ENCODE measurements around the gene ESYT2.
"Not testable (repeated sequence)": the region's sequence is repeated elsewhere in the genome, so short reads cannot be mapped to it uniquely, and the experiment has no call there.

ESYT2 gene

GRCh38 chr7:158702196-158702595 is 127.1 kb downstream of the ESYT2 start:
- DNase-seq (ENCODE audit: low read depth) = no peak
- no peak overlapping the region for H3K4me3 ChIP-seq (ENCODE audit: low read length)
- TF ChIP-seq CTCF (conservative IDR thresholded peaks at IDR 0.05; ENCODE audit: low read length) = no peak

DNA sequence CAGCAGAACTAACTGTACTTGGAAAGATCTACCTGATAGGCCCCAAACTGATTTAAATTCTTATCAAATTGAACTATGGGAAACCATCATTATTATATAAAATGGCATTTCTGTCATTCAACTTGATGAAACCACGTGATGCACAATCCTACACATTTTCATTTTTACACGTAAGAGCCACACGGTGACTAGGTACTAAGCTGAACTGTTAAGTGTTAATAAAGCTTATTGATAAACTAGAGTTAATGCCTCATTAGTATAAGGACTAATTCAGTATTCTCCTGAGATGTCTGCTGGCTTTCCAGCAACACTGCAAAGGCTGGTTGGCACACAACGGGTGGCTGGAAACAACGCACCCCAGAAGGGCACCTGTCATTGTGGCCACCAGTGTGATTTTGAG is 129.3 kb downstream of the ESYT2 start:
- H3K4me3 ChIP-seq (ENCODE audit: low read length) = no peak overlapping the region
- DNase-seq (ENCODE audit: low read depth) = no peak
- TF ChIP-seq CTCF (conservative IDR thresholded peaks at IDR 0.05; ENCODE audit: low read length) = no peak

DNA sequence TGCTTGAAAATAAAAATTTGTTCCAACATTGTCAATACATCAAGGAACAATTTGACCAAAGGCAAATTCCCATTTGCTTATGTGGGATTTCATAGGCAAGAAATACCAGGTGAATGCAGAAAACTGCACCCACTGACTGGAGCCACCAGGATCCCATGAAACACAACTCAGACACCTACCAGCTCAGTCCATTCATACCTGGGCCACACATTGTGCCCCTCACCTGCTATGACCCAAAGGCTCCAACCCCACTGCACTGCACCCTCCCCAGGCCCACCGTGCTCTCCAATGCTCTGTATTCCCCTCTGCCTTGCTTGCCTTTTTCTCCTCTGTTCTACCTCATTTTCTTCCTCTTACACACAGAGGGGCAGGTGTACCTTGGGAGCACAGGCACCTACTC is 130.0 kb downstream of the ESYT2 start:
- no peak overlapping the region for H3K4me3 ChIP-seq (ENCODE audit: low read length)
- TF ChIP-seq CTCF (conservative IDR thresholded peaks at IDR 0.05; ENCODE audit: low read length) = no peak
- DNase-seq (ENCODE audit: low read depth) = no peak

GRCh38 chr7:158698657-158699195 is 130.6 kb downstream of the ESYT2 start:
- H3K4me3 ChIP-seq (ENCODE audit: low read length) = no peak overlapping the region
- no peak for TF ChIP-seq CTCF (conservative IDR thresholded peaks at IDR 0.05; ENCODE audit: low read length)
- DNase-seq (ENCODE audit: low read depth) = no peak

- DNase-seq (ENCODE audit: low read depth); H3K4me3 ChIP-seq (ENCODE audit: low read length): not testable (repeated sequence)
These were observed 131.7 kb downstream of the ESYT2 start for GRCh38 chr7:158697597-158697996.

- peak; percentile 87 for DNase-seq (ENCODE audit: low read depth)
These were observed 133.4 kb downstream of the ESYT2 start for GRCh38 chr7:158695726-158696452.

DNA sequence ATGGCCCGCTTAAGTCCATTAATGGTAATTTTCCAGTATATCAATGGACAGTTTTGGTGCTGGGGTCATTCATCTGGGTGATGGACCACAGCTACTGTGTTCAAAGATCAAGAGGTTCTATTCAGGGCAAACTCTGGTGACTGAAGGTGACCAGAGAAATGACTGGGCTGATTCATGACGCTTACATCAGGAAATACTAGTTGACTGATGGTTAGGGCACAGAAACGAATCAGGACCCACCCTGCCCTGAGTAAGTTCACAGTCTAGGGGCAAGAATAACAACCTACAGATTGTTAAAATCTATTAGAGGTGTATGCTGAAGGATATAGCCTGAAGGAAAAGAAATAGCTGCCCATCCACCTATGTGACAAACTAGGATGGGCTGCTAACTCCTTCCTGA is 134.3 kb downstream of the ESYT2 start:
- TF ChIP-seq CTCF (conservative IDR thresholded peaks at IDR 0.05; ENCODE audit: low read length) = no peak
- no peak for DNase-seq (ENCODE audit: low read depth)
- H3K4me3 ChIP-seq (ENCODE audit: low read length) = no peak overlapping the region

More at GRCh38 chr7:158695726-158696452, 133.4 kb downstream of the ESYT2 start:
- peak; percentile 82 for TF ChIP-seq CTCF (conservative IDR thresholded peaks at IDR 0.05; ENCODE audit: low read length)
- no peak overlapping the region for H3K4me3 ChIP-seq (ENCODE audit: low read length)
